Breast epithelium (tissue), 4 donors: ENCODE measurements around the gene FAXC. TPM values are rescaled to one million over a fixed set of nuclear protein-coding genes. Genes with fewer than 3 reads are reported as not detected.

ENCODE experiments used
- DNase-seq, 2 donors: peaks; one replicate each; pipeline ENCODE4 v3.0.0-alpha.2; 2019; ENCODE audit warnings: low spot score in 2 of 2
- H3K27ac ChIP-seq, 2 donors: fragments of 200-600 bp; sonication (generic) in 1 of 2; one replicate each; pipeline ENCODE4 v1.5.1; 2016 to 2019; ENCODE audit warnings: mild to moderate bottlenecking in 1 of 2
- H3K27me3 ChIP-seq, 2 donors: fragments of 200-600 bp; sonication (generic) in 1 of 2; one replicate each; pipeline versions ENCODE4 v1.5.1 to v1.6.0; 2017 to 2019; ENCODE audit warnings: control low read depth in 1 of 2, mild to moderate bottlenecking in 1 of 2
- H3K36me3 ChIP-seq: fragments of 200-600 bp; one replicate; pipeline ENCODE4 v1.5.1; 2019
- H3K4me1 ChIP-seq, 2 donors: fragments of 200-600 bp; sonication (generic); one replicate each; pipeline ENCODE4 v1.5.1; 2016 to 2019; ENCODE audit warnings: control low read depth in 1 of 2
- H3K4me3 ChIP-seq, 3 donors: fragments of 200-600 bp; sonication (generic); 1 replicate in 2 of 3; 2 replicates in 1 of 3; pipeline ENCODE4 v1.5.1; 2016 to 2019; ENCODE audit warnings: mild to moderate bottlenecking in 3 of 3, moderate library complexity in 2 of 3
- H3K9me3 ChIP-seq, 2 donors: fragments of 200-600 bp; sonication (generic) in 1 of 2; one replicate each; pipeline ENCODE4 v1.5.1; 2016 to 2019; ENCODE audit warnings: control low read depth in 1 of 2
- POLR2A ChIP-seq: fragments of 450-650 bp; IDR thresholded peaks from one replicate; pipeline ENCODE4 v1.6.1; 2016; ENCODE audit warnings: antibody characterized with exemption, mild to moderate bottlenecking, moderate library complexity
- POLR2AphosphoS5 ChIP-seq, 3 donors: sonication (generic); formaldehyde crosslinking; IDR thresholded peaks; one replicate each; pipeline ENCODE4 v1.6.1; 2017; ENCODE audit warnings: antibody characterized with exemption in 3 of 3
- intact Hi-C: fragments of 100-400 bp; cut with DNase I; formaldehyde crosslinking; loops from one replicate; pipeline ENCODE4 v1.15.1; 2023; ENCODE audit warnings: low total_unique reads
- total RNA-seq, 3 donors: library from RNA; depleted of rRNA; stranded (reverse); fragments of >200 nt; gene quantifications; one replicate each; pipeline ENCODE4 v1.1.0, GENCODE V29; 2016
- TF ChIP-seq, protein P1 (sequence below), 3 donors: fragments of 450-650 bp; IDR thresholded peaks; one replicate each; pipeline ENCODE4 v1.5.1; 2016 to 2017; ENCODE audit warnings: antibody characterized with exemption in 3 of 3, mild to moderate bottlenecking in 3 of 3, moderate library complexity in 3 of 3

FAXC gene
- total RNA-seq, 3 donors from 2014 or later, result 5.2 to 14.2 TPM; not detected in 1

- Histone ChIP-seq H3K9me3 (no peaks in the 10 kb centered on the region), H3K27ac (no peak overlapping the region), H3K4me1 (no peaks in the 10 kb centered on the region), H3K27me3 (no peaks in the 10 kb centered on the region), H3K36me3 (no peaks in the 10 kb centered on the region), H3K4me3 (no peak overlapping the region)
- intact Hi-C loops, result loop anchor here (5.0 kb wide), 1 partner anchor 984 kb away; no protein-coding TSS in a partner anchor
- TF ChIP-seq POLR2AphosphoS5 (IDR thresholded peaks at IDR 0.05), result no peak
- TF ChIP-seq POLR2A, result no peak
- TF ChIP-seq, protein P1, sequence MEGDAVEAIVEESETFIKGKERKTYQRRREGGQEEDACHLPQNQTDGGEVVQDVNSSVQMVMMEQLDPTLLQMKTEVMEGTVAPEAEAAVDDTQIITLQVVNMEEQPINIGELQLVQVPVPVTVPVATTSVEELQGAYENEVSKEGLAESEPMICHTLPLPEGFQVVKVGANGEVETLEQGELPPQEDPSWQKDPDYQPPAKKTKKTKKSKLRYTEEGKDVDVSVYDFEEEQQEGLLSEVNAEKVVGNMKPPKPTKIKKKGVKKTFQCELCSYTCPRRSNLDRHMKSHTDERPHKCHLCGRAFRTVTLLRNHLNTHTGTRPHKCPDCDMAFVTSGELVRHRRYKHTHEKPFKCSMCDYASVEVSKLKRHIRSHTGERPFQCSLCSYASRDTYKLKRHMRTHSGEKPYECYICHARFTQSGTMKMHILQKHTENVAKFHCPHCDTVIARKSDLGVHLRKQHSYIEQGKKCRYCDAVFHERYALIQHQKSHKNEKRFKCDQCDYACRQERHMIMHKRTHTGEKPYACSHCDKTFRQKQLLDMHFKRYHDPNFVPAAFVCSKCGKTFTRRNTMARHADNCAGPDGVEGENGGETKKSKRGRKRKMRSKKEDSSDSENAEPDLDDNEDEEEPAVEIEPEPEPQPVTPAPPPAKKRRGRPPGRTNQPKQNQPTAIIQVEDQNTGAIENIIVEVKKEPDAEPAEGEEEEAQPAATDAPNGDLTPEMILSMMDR (IDR thresholded peaks at IDR 0.05), result no peak
- no peak for DNase-seq
Observed at GRCh38 chr6:99390896-99391295, 41.4 kb upstream of the FAXC start.

DNA sequence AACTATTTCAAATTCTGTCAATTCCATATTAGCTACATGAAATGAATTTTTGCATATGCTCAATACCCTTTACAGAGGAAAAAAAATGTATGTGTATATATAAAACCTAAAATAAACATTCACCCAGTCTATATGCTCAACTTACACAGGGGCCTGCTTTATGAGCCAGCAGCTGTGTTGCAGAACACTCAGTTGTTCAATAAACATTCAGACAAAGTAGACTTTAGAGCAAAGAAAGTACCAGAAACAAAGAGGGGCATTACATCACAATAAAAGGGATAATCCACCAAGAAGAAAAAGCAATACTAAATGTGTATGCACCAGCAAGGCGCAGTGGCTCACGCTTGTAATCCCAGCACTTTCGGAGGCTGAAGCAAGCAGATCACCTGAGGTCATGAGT is 35.0 kb upstream of the FAXC start:
- intact Hi-C loops, result no loop called here
- H3K36me3 ChIP-seq, result no peaks in the 10 kb centered on the region
- no peak overlapping the region for H3K27ac ChIP-seq
- TF ChIP-seq POLR2AphosphoS5 (IDR thresholded peaks at IDR 0.05) (no peak), POLR2A (no peak)
- TF ChIP-seq, protein P1 (IDR thresholded peaks at IDR 0.05), result no peak
- no peak overlapping the region for H3K4me3 ChIP-seq
- H3K9me3 ChIP-seq, result no peaks in the 10 kb centered on the region
- no peaks in the 10 kb centered on the region for H3K4me1 ChIP-seq
- DNase-seq, result no peak
- H3K27me3 ChIP-seq, result no peaks in the 10 kb centered on the region

DNA sequence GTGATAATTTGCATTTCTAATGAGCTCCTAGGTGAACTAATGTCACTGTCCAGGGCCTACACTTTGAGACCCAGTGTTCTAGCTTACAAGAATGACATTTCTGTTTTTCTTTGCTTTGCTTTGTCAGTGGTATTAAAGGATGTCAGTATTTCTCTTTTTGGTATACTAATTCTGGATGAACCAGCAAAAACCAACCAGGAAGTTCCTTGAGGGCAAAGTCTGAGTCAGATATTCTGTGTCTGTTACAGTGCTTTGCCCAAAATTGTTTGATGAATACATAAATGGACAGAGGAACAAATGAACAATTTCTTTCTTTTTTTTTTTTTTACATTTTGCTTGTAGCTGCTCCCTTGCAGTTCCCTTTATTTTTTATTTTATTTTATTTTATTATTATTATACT is 29.2 kb upstream of the FAXC start:
- Histone ChIP-seq H3K9me3 (no peaks in the 10 kb centered on the region), H3K36me3 (no peaks in the 10 kb centered on the region), H3K4me1 (no peaks in the 10 kb centered on the region), H3K27ac (no peak overlapping the region), H3K4me3 (no peak overlapping the region), H3K27me3 (no peaks in the 10 kb centered on the region)
- intact Hi-C loops, result no loop called here
- TF ChIP-seq POLR2AphosphoS5 (IDR thresholded peaks at IDR 0.05) (no peak), POLR2A (no peak)
- TF ChIP-seq, protein P1 (IDR thresholded peaks at IDR 0.05), result no peak
- DNase-seq, result no peak

- TF ChIP-seq, protein P1 (IDR thresholded peaks at IDR 0.05), result no peak
- TF ChIP-seq POLR2AphosphoS5 (IDR thresholded peaks at IDR 0.05) (no peak), POLR2A (no peak)
- Histone ChIP-seq H3K27me3 (no peaks in the 10 kb centered on the region), H3K27ac (no peak overlapping the region), H3K36me3 (no peaks in the 10 kb centered on the region), H3K9me3 (no peaks in the 10 kb centered on the region), H3K4me1 (no peaks in the 10 kb centered on the region), H3K4me3 (no peak overlapping the region)
- DNase-seq, result no peak
- intact Hi-C loops, result no loop called here
Observed at GRCh38 chr6:99369533-99369932, 20.1 kb upstream of the FAXC start.

- Histone ChIP-seq H3K4me1 (no peaks in the 10 kb centered on the region), H3K36me3 (no peaks in the 10 kb centered on the region), H3K27me3 (no peaks in the 10 kb centered on the region), H3K4me3 (no peak overlapping the region), H3K9me3 (no peaks in the 10 kb centered on the region), H3K27ac (no peak overlapping the region)
- intact Hi-C loops, result no loop called here
- no peak for DNase-seq
- TF ChIP-seq, protein P1 (IDR thresholded peaks at IDR 0.05), result no peak
- TF ChIP-seq POLR2AphosphoS5 (IDR thresholded peaks at IDR 0.05), result no peak
- TF ChIP-seq POLR2A, result no peak
Observed at GRCh38 chr6:99366852-99367251, 17.4 kb upstream of the FAXC start.
